Retinal pigment epithelial cell (primary cell): ENCODE results near the gene POLN.

Experiments
- DNase-seq: peaks from one replicate; pipeline ENCODE4 v3.0.0-alpha.2; 2010; ENCODE audit warnings: low read depth
- H3K4me3 ChIP-seq: 2 replicates; pipeline ENCODE4 v1.5.1; 2011; ENCODE audit warnings: mild to moderate bottlenecking, low read length, control low read depth, moderate library complexity
- CTCF ChIP-seq: conservative IDR thresholded peaks from 2 replicates; pipeline ENCODE4 v1.5.1; 2011; ENCODE audit warnings: low read depth, low read length, control low read depth, inconsistent platforms

Gene POLN

GRCh38 chr4:2179717-2180116, 62.2 kb downstream of the POLN start:
- DNase-seq, result no peak
- H3K4me3 ChIP-seq, result no peak overlapping the region
- TF ChIP-seq CTCF, result no peak

- no peak for TF ChIP-seq CTCF
- DNase-seq, result no peak
- no peak overlapping the region for H3K4me3 ChIP-seq
Measured at GRCh38 chr4:2178986-2179385, 62.9 kb downstream of the POLN start.

GRCh38 chr4:2177443-2178093, 64.4 kb downstream of the POLN start:
- DNase-seq, result no peak
- H3K4me3 ChIP-seq, result no peak overlapping the region
- TF ChIP-seq CTCF, result peak; percentile 26

GRCh38 chr4:2175990-2176698, 65.8 kb downstream of the POLN start:
- DNase-seq, result no peak
- TF ChIP-seq CTCF, result no peak
- H3K4me3 ChIP-seq, result no peak overlapping the region

GRCh38 chr4:2174061-2174460, 67.9 kb downstream of the POLN start:
- no peak overlapping the region for H3K4me3 ChIP-seq
- TF ChIP-seq CTCF, result no peak
- no peak for DNase-seq

GRCh38 chr4:2172627-2173231, 69.2 kb downstream of the POLN start:
- no peak for TF ChIP-seq CTCF
- DNase-seq, result no peak
- H3K4me3 ChIP-seq, result no peak overlapping the region

- no peak overlapping the region for H3K4me3 ChIP-seq
- no peak for DNase-seq
- no peak for TF ChIP-seq CTCF
Measured at GRCh38 chr4:2172161-2172560, 69.8 kb downstream of the POLN start.
